Right ventricle myocardium inferior (tissue), 1 donor: ENCODE measurements around the gene BICDL1. TPM values are rescaled to one million over a fixed set of nuclear protein-coding genes. Genes with fewer than 3 reads are reported as not detected.

Experiments
- ATAC-seq: fragments of 200-7000 bp; cut with Tn5 transposase; one replicate; pipeline ENCODE4 v1.9.1; 2020; ENCODE audit warnings: mild to moderate bottlenecking, moderate library complexity
- DNase-seq: peaks from one replicate; pipeline ENCODE4 v3.0.0; 2021; ENCODE audit errors: missing footprints
- intact Hi-C: fragments of 100-400 bp; cut with DNase I; formaldehyde crosslinking; loops from one replicate; pipeline ENCODE4 v1.11.0; 2022
- total RNA-seq: library from RNA; stranded (reverse); fragmentation: NEBNext Ultra II Directional; extraction: Animal tissue kit (Norgen Biotek cat#: 25700); gene quantifications from one replicate; pipeline ENCODE4 v1.2.1, GENCODE V29; 2021
- donor health status: DM: no; HTN: yes; CAD: no; lungs with severe emphysema.

Gene BICDL1
- total RNA-seq, 1 donor from 2014 or later, result 0.87 TPM

GRCh38 chr12:120110550-120111501, 121.8 kb downstream of the BICDL1 start:
- ATAC-seq (peak; percentile 75), DNase-seq (peak; percentile 91)
- intact Hi-C loops, result no loop called here

GRCh38 chr12:120115066-120115465, 126.0 kb downstream of the BICDL1 start:
- DNase-seq, result no peak
- no peak for ATAC-seq
- intact Hi-C loops, result no loop called here

- no peak for ATAC-seq
- intact Hi-C loops, result no loop called here
- peak; percentile 75 for DNase-seq
Measured at GRCh38 chr12:120115692-120116440, 126.8 kb downstream of the BICDL1 start.

GRCh38 chr12:120116441-120116791, 127.4 kb downstream of the BICDL1 start, which contains the start of gene RAB35:
Gene RAB35 (minus strand): TSS chr12:120116753. CDS start chr12:120116650, 103 bp downstream.
- ATAC-seq, result no peak
- intact Hi-C loops, result no loop called here
- DNase-seq, result no peak

- intact Hi-C loops, result no loop called here
- DNase-seq (peak; percentile 97), ATAC-seq (peak; percentile 97)
Measured at GRCh38 chr12:120116792-120117651, 128.0 kb downstream of the BICDL1 start.

GRCh38 chr12:120117961-120118320, 128.9 kb downstream of the BICDL1 start:
- DNase-seq, result no peak
- intact Hi-C loops, result no loop called here

GRCh38 chr12:120118321-120119061, 129.5 kb downstream of the BICDL1 start:
- intact Hi-C loops, result no loop called here
- DNase-seq, result peak; percentile 45
- ATAC-seq, result no peak

More at GRCh38 chr12:120117961-120118320, 128.9 kb downstream of the BICDL1 start:
- ATAC-seq, result no peak

- no peak for DNase-seq
- intact Hi-C loops, result no loop called here
- no peak for ATAC-seq
Measured at GRCh38 chr12:120119271-120119973, 130.4 kb downstream of the BICDL1 start.

GRCh38 chr12:120121343-120121742, 132.3 kb downstream of the BICDL1 start:
- no peak for ATAC-seq
- DNase-seq, result no peak
- intact Hi-C loops, result no loop called here

GRCh38 chr12:120121766-120122293, 132.8 kb downstream of the BICDL1 start:
- ATAC-seq (no peak), DNase-seq (no peak)
- intact Hi-C loops, result no loop called here

- ATAC-seq (no peak), DNase-seq (no peak)
- intact Hi-C loops, result no loop called here
Measured at GRCh38 chr12:120125029-120125428, 136.0 kb downstream of the BICDL1 start.

GRCh38 chr12:120125792-120126634, 137.0 kb downstream of the BICDL1 start:
- ATAC-seq (no peak), DNase-seq (no peak)
- intact Hi-C loops, result no loop called here

- intact Hi-C loops, result no loop called here
- ATAC-seq, result no peak
- no peak for DNase-seq
Measured at GRCh38 chr12:120126635-120127005, 137.6 kb downstream of the BICDL1 start.

- DNase-seq (no peak), ATAC-seq (peak; percentile 70)
- intact Hi-C loops, result no loop called here
Measured at GRCh38 chr12:120130011-120130410, 141.0 kb downstream of the BICDL1 start.

- DNase-seq, result no peak
- no peak for ATAC-seq
- intact Hi-C loops, result no loop called here
Measured at GRCh38 chr12:120131116-120131515, 142.1 kb downstream of the BICDL1 start.

GRCh38 chr12:120132054-120132836, 143.2 kb downstream of the BICDL1 start:
- ATAC-seq (no peak), DNase-seq (no peak)
- intact Hi-C loops, result no loop called here
